IMR-90 (cell line): ENCODE measurements around the gene ZNF473.
"Not testable (repeated sequence)": the region's sequence is repeated elsewhere in the genome, so short reads cannot be mapped to it uniquely, and the experiment has no call there.

Experiments
- POLR2A ChIP-seq: IDR thresholded peaks from 2 replicates; pipeline ENCODE4 v1.6.1; 2012; ENCODE audit warnings: mild to moderate bottlenecking, low read depth, low read length
- RAD21 ChIP-seq: IDR thresholded peaks from 2 replicates; pipeline ENCODE4 v1.6.1; 2012; ENCODE audit warnings: low read length, improper control_type of control experiment
- TF ChIP-seq, protein P1 (sequence below): conservative IDR thresholded peaks from 2 replicates; pipeline ENCODE4 v1.5.1; 2012; ENCODE audit warnings: mild to moderate bottlenecking, low read depth, low read length, improper control_type of control experiment

DNA sequence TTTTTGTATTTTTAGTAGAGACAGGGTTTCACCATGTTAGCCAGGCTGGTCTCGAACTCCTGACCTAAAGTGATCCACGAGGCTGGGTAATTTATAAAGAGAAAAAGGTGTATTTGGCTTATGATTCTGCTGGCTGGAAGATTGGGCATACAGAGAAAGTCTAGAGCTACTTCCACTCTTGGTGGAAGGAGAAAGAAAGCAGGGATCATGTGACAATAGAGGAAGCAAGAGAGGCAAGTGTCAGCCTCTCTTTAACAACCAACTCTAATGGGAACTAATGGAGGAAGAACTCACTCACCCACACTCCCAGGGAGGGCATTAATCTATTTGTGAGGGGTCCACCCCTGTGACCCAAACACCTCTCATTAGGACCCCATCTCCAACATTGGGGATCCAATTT, 58.6 kb downstream of the ZNF473 start:
- TF ChIP-seq, protein P1, sequence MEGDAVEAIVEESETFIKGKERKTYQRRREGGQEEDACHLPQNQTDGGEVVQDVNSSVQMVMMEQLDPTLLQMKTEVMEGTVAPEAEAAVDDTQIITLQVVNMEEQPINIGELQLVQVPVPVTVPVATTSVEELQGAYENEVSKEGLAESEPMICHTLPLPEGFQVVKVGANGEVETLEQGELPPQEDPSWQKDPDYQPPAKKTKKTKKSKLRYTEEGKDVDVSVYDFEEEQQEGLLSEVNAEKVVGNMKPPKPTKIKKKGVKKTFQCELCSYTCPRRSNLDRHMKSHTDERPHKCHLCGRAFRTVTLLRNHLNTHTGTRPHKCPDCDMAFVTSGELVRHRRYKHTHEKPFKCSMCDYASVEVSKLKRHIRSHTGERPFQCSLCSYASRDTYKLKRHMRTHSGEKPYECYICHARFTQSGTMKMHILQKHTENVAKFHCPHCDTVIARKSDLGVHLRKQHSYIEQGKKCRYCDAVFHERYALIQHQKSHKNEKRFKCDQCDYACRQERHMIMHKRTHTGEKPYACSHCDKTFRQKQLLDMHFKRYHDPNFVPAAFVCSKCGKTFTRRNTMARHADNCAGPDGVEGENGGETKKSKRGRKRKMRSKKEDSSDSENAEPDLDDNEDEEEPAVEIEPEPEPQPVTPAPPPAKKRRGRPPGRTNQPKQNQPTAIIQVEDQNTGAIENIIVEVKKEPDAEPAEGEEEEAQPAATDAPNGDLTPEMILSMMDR, result not testable (repeated sequence)
- TF ChIP-seq POLR2A, RAD21: not testable (repeated sequence)
